Activated CD4-positive, alpha-beta T cell treated with anti-CD3 and anti-CD28 coated beads, Interleukin-2, Interleukin-4, amounts not matched to agents 100 ng/mL and 50 ng/mL, durations not matched to agents 16 hours and 8 hours (primary cell): Measurements from ENCODE around the gene MAGED1.
A peak's percentile ranks its signal among the peaks of the same experiment; 100 is the strongest.

ENCODE experiments used
- DNase-seq: peaks from one replicate; pipeline ENCODE4 v3.0.0-alpha.2; 2020; ENCODE audit warnings: low spot score

MAGED1 gene, protein sequence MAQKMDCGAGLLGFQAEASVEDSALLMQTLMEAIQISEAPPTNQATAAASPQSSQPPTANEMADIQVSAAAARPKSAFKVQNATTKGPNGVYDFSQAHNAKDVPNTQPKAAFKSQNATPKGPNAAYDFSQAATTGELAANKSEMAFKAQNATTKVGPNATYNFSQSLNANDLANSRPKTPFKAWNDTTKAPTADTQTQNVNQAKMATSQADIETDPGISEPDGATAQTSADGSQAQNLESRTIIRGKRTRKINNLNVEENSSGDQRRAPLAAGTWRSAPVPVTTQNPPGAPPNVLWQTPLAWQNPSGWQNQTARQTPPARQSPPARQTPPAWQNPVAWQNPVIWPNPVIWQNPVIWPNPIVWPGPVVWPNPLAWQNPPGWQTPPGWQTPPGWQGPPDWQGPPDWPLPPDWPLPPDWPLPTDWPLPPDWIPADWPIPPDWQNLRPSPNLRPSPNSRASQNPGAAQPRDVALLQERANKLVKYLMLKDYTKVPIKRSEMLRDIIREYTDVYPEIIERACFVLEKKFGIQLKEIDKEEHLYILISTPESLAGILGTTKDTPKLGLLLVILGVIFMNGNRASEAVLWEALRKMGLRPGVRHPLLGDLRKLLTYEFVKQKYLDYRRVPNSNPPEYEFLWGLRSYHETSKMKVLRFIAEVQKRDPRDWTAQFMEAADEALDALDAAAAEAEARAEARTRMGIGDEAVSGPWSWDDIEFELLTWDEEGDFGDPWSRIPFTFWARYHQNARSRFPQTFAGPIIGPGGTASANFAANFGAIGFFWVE

GRCh38 chrX:51892921-51893745 lies at the start of gene MAGED1:
TSS of gene MAGED1 (plus strand) at chrX:51893623. CDS start at chrX:51894305, 682 bp downstream.
- DNase-seq: peak; percentile 82

GRCh38 chrX:51847463-51847862 lies 46.0 kb upstream of the MAGED1 start:
- DNase-seq: no peak

DNA sequence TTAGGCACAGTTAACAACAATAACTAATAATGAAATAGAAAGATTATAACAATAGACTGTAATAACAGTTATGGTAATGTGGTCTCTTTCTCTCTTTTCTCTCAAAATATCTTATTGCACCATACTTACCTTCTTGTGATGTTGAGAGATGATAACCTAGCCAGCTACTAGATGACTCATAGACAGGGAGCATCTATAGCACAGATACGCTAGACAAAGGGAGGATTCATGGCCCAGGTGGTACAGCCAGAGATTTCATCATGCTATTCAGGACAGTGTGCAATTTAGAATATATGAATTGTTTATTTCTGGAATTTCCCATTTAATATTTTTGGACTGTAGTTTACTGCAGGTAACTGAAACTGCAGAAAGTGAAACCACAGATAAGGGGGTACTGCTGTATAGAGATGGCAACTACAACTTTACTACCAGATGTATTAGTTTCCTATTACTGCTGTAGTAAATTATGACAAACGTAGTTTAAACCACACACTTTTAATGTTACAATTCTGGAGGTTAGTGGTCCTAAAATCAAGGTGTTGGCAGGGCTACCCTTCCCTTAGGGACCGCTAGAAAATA lies 41.8 kb upstream of the MAGED1 start:
- no peak for DNase-seq

DNA sequence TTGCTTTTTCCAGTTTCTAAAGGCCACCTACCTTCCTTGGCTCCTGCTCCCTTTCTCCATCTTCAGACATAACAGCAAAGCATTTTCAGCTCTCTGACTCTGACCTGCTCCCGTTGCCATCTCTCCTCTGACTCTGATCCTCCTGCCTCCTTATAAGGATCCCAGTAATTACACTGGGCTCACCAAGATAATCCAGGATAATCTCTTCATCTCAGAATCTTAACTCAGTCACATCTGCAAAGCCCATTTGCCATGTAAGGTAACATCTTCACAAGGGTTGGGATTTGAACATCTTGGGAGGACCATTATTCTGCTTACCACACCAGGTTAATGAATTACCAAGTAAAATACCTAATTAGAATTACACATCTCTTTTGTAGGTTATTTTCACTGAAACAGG lies 41.3 kb upstream of the MAGED1 start:
- no peak for DNase-seq

- DNase-seq: no peak
These were observed 40.8 kb upstream of the MAGED1 start for GRCh38 chrX:51852621-51853020.

- no peak for DNase-seq
These were observed 40.2 kb upstream of the MAGED1 start for GRCh38 chrX:51853251-51853650.

DNA sequence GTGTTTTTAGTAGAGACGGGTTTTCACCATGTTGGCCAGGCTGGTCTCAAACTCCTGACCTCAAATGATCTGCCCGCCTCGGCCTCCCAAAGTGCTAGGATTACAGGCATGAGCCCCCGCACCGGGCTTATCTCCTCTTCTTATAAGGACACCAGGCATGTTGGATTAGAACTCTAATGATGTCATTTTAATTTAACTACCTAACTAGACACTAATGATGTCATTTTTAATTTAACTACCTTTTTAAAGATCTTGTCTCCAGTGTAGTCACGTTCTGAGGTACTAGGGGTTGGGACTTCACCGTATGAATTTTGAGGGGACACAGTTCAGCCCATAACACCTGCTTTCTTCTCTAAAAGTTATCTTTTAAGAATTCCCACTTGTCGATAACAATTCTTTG lies 37.7 kb upstream of the MAGED1 start:
- DNase-seq: no peak

GRCh38 chrX:51857159-51857733 lies 36.2 kb upstream of the MAGED1 start:
- no peak for DNase-seq

- DNase-seq: no peak
These were observed 32.7 kb upstream of the MAGED1 start for GRCh38 chrX:51860679-51861078.

- no peak for DNase-seq
These were observed 30.5 kb upstream of the MAGED1 start for GRCh38 chrX:51862920-51863319.

DNA sequence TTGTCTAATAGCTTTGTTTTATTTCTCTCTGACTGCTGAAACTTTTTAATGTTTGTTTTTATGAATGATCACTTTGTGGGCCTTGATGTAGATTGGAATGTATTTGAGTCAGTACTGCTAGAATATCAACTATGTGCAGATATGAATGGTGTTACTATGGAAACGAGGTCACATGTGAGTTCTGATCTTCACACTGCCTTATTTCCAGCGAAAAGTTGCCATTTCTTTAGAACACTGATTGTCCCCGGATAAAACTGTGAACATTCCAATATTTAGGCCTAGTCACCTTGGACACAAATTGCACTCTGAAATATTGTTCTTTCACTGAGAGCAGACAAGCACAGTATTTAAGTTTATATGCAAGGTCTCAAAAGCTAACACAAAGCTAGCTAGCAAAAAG lies 27.2 kb upstream of the MAGED1 start:
- DNase-seq: no peak

DNA sequence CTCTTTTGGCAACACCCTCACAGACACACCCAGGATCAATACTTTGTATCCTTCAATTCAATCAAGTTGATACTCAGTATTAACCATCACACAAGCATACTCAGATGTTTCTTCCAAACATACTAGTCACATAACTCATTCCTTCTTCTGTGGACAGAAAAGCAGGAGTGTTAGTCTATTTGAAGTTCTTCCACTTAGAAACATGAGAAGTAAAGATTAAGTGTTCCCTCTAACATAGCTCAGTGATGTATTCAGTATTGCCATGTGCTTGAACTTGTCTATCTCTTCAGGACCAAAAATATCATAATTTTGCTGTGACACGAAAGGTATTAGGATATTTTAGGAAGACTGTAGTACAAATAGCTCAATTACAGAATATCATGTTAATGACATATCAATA lies 25.8 kb upstream of the MAGED1 start:
- DNase-seq: no peak

GRCh38 chrX:51870354-51870753 lies 23.1 kb upstream of the MAGED1 start:
- DNase-seq: no peak

DNA sequence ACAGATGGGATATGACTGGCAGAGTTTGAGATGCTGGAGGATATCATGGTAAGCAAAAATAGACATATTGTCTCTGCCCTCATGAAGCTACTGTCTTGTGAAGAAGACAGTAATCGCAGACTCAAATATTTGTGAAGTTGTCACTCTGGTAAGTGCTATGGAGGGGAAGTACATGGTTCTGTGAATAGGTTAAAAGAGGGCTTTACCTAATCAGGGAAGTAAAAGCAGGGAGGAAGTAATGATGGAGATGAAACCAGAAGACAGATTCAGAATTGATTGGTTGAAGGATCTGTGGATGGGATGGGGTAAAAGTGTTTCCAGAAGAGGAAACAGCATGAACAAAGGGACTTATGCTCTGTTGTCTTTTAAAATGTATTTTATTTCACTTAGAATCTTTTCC lies 19.3 kb upstream of the MAGED1 start:
- DNase-seq: no peak

- no peak for DNase-seq
These were observed 17.0 kb upstream of the MAGED1 start for GRCh38 chrX:51876441-51876840.

GRCh38 chrX:51878056-51878455 lies 15.4 kb upstream of the MAGED1 start:
- DNase-seq: no peak

- DNase-seq: no peak
These were observed 3.6 kb upstream of the MAGED1 start for GRCh38 chrX:51889851-51890250.

DNA sequence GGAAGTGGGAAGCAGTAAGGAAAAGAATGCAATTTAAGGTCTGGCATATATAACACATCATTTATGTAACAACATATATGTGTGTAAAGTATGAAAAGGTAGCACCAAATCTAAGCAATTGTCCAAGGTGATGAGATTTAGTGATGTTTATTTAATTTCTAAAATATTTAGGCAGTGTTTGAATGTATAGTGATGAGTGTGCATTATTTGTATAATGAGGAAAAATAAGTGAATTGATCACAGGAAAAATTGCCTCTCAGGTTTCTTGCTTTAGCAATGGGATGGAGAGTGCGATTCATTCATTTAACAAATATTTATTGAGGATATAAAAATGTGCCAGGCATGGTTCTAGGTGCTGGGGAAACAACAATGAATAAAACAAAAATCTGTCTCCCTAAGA lies 2.2 kb upstream of the MAGED1 start:
- DNase-seq: no peak

DNA sequence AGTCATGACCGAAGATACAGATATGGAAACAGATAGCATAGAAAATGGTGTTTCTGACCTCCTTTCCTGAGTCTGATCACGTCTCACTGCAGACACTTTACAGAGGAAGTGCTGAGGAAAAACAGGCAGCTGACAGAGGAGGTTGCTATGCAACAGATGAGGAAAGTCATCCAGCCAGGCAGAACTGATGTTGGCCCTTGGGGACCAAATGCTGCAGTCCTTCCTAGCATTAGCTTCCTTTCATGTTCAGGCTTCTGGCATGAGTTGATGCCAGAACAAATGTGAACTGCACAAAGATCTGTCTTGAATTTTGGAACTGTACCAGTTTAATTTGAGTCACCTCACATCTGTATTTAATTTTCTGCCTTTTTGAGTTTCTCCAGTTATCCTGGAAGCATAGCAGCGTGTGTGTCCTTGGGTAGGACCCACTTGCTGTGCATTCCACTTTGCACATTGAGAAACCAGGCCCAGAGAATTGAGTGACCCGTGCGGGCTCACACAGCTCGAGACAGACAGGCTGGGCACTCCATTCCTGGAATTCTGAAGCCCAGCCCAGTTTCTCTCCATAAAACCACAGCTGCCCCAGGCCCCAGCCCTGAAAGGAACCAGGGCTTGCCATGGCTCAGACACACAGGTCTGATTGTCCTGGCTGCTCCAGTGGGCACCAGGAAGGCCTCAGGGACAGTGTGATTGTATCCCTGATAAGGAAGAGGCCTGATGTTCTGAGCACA lies 1.4 kb upstream of the MAGED1 start:
- no peak for DNase-seq

- no peak for DNase-seq
These were observed 691 bp downstream of the MAGED1 start for GRCh38 chrX:51893931-51894696.
